ENCODE measurements around the gene GAS7.

GAS7 gene

DNA sequence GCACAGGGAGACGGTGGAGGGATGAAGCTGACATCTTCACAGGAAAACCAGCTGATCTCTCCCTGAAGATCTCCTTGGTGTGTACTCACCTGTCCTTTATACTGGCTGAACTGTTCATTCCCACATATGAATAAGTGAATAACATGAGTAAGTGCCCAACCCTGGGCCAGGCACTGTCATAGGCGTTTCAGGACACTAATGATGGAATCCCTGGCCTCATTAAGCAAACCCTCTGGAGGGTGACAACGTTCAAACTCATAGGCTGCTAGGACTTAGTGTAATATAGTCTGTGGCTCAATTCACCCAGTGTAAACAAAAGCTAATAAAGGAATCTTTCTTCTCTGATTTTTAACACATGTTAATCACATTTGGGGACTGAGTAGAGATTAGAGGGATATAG lies 24.5 kb downstream of the GAS7 start:
- no peak for DNase-seq (ENCODE audit: extremely low spot score)
- ChIA-PET CTCF (no interaction called here), POLR2A (no interaction called here)
- TF ChIP-seq ARNT (IDR thresholded peaks at IDR 0.05) (no peak), L3MBTL2 (conservative IDR thresholded peaks at IDR 0.05) (no peak), LEF1 (IDR thresholded peaks at IDR 0.05; ENCODE audit: borderline replicate concordance) (no peak), FOXM1 (IDR thresholded peaks at IDR 0.05; ENCODE audit: borderline replicate concordance) (no peak), BHLHE40 (IDR thresholded peaks at IDR 0.05; ENCODE audit: borderline replicate concordance) (no peak), ELF4 (IDR thresholded peaks at IDR 0.05) (no peak), TARDBP (IDR thresholded peaks at IDR 0.05) (no peak)
- TF ChIP-seq, protein P1, sequence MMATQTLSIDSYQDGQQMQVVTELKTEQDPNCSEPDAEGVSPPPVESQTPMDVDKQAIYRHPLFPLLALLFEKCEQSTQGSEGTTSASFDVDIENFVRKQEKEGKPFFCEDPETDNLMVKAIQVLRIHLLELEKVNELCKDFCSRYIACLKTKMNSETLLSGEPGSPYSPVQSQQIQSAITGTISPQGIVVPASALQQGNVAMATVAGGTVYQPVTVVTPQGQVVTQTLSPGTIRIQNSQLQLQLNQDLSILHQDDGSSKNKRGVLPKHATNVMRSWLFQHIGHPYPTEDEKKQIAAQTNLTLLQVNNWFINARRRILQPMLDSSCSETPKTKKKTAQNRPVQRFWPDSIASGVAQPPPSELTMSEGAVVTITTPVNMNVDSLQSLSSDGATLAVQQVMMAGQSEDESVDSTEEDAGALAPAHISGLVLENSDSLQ (IDR thresholded peaks at IDR 0.05): no peak

DNA sequence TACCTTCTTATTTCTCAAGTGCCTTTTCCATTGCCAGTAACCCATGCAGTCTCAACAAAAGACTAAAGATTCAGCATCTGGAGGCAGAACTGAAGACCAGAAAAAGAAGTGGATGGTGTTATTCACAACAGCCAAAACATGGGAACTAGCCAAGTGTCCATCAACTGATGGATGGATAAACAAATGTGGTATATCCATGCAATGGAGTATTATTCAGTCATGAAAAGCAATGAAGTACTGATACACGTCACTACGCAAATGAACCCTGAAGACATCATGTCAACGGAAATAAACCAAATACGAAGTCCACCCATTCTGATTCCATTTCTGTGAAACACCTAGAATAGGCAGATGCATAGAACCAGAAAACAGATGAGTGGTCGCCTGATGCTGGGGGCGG lies 25.6 kb downstream of the GAS7 start:
- TF ChIP-seq LEF1 (IDR thresholded peaks at IDR 0.05; ENCODE audit: borderline replicate concordance) (no peak), L3MBTL2 (conservative IDR thresholded peaks at IDR 0.05) (no peak), FOXK2 (IDR thresholded peaks at IDR 0.05) (no peak), FOXA1 (IDR thresholded peaks at IDR 0.05) (no peak), NFRKB (IDR thresholded peaks at IDR 0.05) (no peak), ARNT (IDR thresholded peaks at IDR 0.05) (no peak), SP1 (IDR thresholded peaks at IDR 0.05) (no peak), CTBP1 (IDR thresholded peaks at IDR 0.05; ENCODE audit: borderline replicate concordance) (no peak), ELF4 (IDR thresholded peaks at IDR 0.05) (no peak), FOXM1 (IDR thresholded peaks at IDR 0.05; ENCODE audit: borderline replicate concordance) (no peak), HDGF (IDR thresholded peaks at IDR 0.05; ENCODE audit: borderline replicate concordance) (no peak)
- TF ChIP-seq, protein P1 (IDR thresholded peaks at IDR 0.05): no peak
- no peak for DNase-seq (ENCODE audit: extremely low spot score)
- POLR2A ChIA-PET: no interaction called here
- CTCF ChIA-PET: no interaction called here

DNA sequence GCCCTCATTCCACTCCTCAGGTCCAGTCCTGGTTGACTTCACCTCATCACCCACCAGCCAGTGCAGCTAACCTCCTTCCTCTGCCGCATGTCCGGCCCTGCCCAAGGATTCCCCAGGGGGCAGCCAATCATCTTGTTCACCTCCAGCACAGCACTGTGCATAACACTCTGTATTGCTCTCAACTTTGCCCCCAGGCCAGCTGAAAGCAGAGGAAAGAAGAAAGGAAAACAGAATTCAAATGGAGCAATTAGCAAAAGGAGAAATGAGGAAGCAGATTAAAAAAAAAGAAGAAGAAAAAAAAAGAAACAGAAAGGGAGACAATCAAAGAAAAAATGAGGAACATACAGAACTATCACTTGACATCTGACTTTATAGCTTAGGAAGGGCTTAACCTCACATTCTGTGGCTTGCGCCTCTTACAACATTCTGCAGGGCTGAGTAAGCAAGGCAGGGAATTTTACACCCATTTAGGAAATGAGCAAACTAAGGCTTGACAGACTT lies 26.1 kb downstream of the GAS7 start:
- no peak for DNase-seq (ENCODE audit: extremely low spot score)
- ChIA-PET POLR2A (no interaction called here), CTCF (no interaction called here)
- no peak for TF ChIP-seq ELF4 (IDR thresholded peaks at IDR 0.05)
- no peak for TF ChIP-seq HDGF (IDR thresholded peaks at IDR 0.05; ENCODE audit: borderline replicate concordance)
- no peak for TF ChIP-seq FOXK2 (IDR thresholded peaks at IDR 0.05)
- TF ChIP-seq FOXA1 (IDR thresholded peaks at IDR 0.05): no peak
- no peak for TF ChIP-seq SUZ12 (IDR thresholded peaks at IDR 0.05)
- no peak for TF ChIP-seq FOXM1 (IDR thresholded peaks at IDR 0.05; ENCODE audit: borderline replicate concordance)
- no peak for TF ChIP-seq LEF1 (IDR thresholded peaks at IDR 0.05; ENCODE audit: borderline replicate concordance)
- no peak for TF ChIP-seq SP1 (IDR thresholded peaks at IDR 0.05)
- no peak for TF ChIP-seq BHLHE40 (IDR thresholded peaks at IDR 0.05; ENCODE audit: borderline replicate concordance)
- TF ChIP-seq TARDBP (IDR thresholded peaks at IDR 0.05): no peak
- TF ChIP-seq L3MBTL2 (conservative IDR thresholded peaks at IDR 0.05): no peak
- TF ChIP-seq CTBP1 (IDR thresholded peaks at IDR 0.05; ENCODE audit: borderline replicate concordance): no peak
- TF ChIP-seq NFRKB (IDR thresholded peaks at IDR 0.05): no peak

DNA sequence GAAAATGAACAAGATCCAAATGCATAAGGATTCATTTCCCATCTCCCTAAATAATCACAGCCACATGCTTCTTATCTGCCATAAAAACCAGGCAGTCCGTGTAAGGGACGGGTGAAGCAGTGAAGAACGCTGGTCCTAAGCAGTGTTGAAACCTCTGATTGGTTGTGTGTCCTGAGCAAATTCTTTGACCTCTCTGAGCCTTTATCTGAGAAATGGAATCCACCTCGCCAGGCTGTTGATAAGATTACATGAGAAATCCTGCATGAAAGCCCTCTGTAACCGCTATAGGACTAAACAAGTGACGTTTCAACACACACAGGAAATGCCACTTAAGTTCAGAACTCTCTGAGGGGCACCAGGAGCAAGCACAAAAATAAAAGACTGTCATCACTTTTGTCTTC lies 26.8 kb downstream of the GAS7 start:
- POLR2A ChIA-PET: no interaction called here
- no peak for DNase-seq (ENCODE audit: extremely low spot score)
- no peak for TF ChIP-seq SP1 (IDR thresholded peaks at IDR 0.05)
- TF ChIP-seq, protein P1 (IDR thresholded peaks at IDR 0.05): no peak
- CTCF ChIA-PET: no interaction called here

DNA sequence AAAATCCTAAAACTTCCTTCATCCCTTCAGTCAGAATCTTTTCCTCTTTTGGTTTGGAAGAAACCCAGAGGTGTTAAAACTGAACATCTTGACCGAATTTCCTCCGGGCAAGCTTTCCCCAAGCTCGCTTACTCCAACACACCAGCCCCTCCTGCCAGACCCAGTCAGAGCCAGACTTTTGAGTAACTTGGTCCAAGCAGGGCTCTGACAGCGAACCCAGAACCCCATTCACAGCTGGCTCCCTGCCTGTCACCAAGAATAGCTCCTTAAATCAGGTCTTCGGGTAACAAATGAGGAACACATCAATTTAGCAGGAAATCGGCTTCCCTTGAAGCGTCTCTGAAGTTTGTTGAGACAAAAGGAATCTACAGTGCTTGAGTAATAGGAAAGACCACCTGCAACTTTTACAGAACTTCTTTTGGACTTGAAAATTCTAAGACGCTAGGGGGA lies 27.3 kb downstream of the GAS7 start:
- no peak for DNase-seq (ENCODE audit: extremely low spot score)
- TF ChIP-seq BHLHE40 (IDR thresholded peaks at IDR 0.05; ENCODE audit: borderline replicate concordance) (no peak), HDGF (IDR thresholded peaks at IDR 0.05; ENCODE audit: borderline replicate concordance) (no peak), L3MBTL2 (conservative IDR thresholded peaks at IDR 0.05) (no peak)
- TF ChIP-seq, protein P1 (IDR thresholded peaks at IDR 0.05): no peak
- CTCF ChIA-PET: no interaction called here
- POLR2A ChIA-PET: no interaction called here

DNA sequence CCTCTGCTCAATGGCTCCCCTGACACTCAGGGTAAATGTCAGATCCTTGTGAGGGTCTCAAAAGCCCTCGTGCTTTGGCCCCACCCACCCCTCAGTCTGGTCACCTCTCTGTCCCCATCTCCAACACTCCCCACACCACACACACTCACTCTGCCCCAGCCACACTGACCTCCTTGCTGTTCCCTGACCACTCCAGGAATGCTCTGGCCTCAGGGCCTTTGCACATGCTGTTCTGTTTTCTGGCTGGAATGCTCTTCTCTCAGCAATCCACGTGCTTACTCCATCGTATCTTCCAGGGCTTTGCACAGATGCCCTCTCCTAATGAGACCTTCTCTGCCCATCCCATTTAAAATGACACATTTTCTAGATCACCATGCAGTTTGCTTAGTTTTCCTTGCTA lies 28.2 kb downstream of the GAS7 start:
- CTCF ChIA-PET: no interaction called here

More for the DNA sequence above, 28.2 kb downstream of the GAS7 start:
- no peak for DNase-seq (ENCODE audit: extremely low spot score)
- TF ChIP-seq FOXM1 (IDR thresholded peaks at IDR 0.05; ENCODE audit: borderline replicate concordance): no peak
- TF ChIP-seq ZNF384 (IDR thresholded peaks at IDR 0.05): no peak
- TF ChIP-seq HDGF (IDR thresholded peaks at IDR 0.05; ENCODE audit: borderline replicate concordance): no peak
- TF ChIP-seq BHLHE40 (IDR thresholded peaks at IDR 0.05; ENCODE audit: borderline replicate concordance): no peak
- no peak for TF ChIP-seq FOXK2 (IDR thresholded peaks at IDR 0.05)
- no peak for TF ChIP-seq FOXA1 (IDR thresholded peaks at IDR 0.05)
- TF ChIP-seq SP1 (IDR thresholded peaks at IDR 0.05): no peak
- TF ChIP-seq TARDBP (IDR thresholded peaks at IDR 0.05): no peak
- no peak for TF ChIP-seq LEF1 (IDR thresholded peaks at IDR 0.05; ENCODE audit: borderline replicate concordance)
- POLR2A ChIA-PET: no interaction called here
